ENCODE data around the gene SHOC1.
"Not testable (repeated sequence)": the region's sequence is repeated elsewhere in the genome, so short reads cannot be mapped to it uniquely, and the experiment has no call there.

Gene SHOC1

GRCh38 chr9:111795557-111795839 lies 761 bp upstream of the SHOC1 start:
- Histone ChIP-seq H3K79me2 (ENCODE audit: insufficient read depth, low read length) (no peaks in the 10 kb centered on the region), H2AFZ (ENCODE audit: low read length) (no peak overlapping the region), H3K27ac (ENCODE audit: low read depth, low read length, poor library complexity, severe bottlenecking) (no peak overlapping the region), H4K20me1 (ENCODE audit: insufficient read depth, low read length) (no peaks in the 10 kb centered on the region), H3K9ac (ENCODE audit: low read length) (no peak overlapping the region), H3K27me3 (ENCODE audit: insufficient read depth, low read length) (no peaks in the 10 kb centered on the region; the same call in 1 of the 2 replicates), H3K9me2 (ENCODE audit: low read depth, low read length) (no peaks in the 10 kb centered on the region), H3K9me3 (ENCODE audit: low read length) (no peaks in the 10 kb centered on the region), H3K4me3 (ENCODE audit: low read depth, low read length, poor library complexity, severe bottlenecking) (no peak overlapping the region), H3F3A (ENCODE audit: insufficient read depth, low read length) (no peaks in the 10 kb centered on the region), H3K36me3 (ENCODE audit: insufficient read depth, low read length) (no peaks in the 10 kb centered on the region), H3K4me1 (ENCODE audit: insufficient read depth, low read length, severe bottlenecking) (no peaks in the 10 kb centered on the region), H3K4me2 (ENCODE audit: low read length) (no peak overlapping the region)
- no peak for TF ChIP-seq CTCF (IDR thresholded peaks at IDR 0.05; ENCODE audit: low read length)
- TF ChIP-seq EZH2 (IDR thresholded peaks at IDR 0.05; ENCODE audit: borderline replicate concordance, low read length), result no peak

GRCh38 chr9:111791821-111792220 lies 2.9 kb downstream of the SHOC1 start:
- H3K27ac ChIP-seq (ENCODE audit: low read depth, low read length, poor library complexity, severe bottlenecking); H4K20me1 ChIP-seq (ENCODE audit: insufficient read depth, low read length); H3K9ac ChIP-seq (ENCODE audit: low read length); H3K4me1 ChIP-seq (ENCODE audit: insufficient read depth, low read length, severe bottlenecking); H3K4me3 ChIP-seq (ENCODE audit: low read depth, low read length, poor library complexity, severe bottlenecking); H3K9me2 ChIP-seq (ENCODE audit: low read depth, low read length); H3F3A ChIP-seq (ENCODE audit: insufficient read depth, low read length); H3K27me3 ChIP-seq (ENCODE audit: insufficient read depth, low read length); H3K79me2 ChIP-seq (ENCODE audit: insufficient read depth, low read length); H3K4me2 ChIP-seq (ENCODE audit: low read length); H3K9me3 ChIP-seq (ENCODE audit: low read length); H2AFZ ChIP-seq (ENCODE audit: low read length); H3K36me3 ChIP-seq (ENCODE audit: insufficient read depth, low read length): not testable (repeated sequence)

GRCh38 chr9:111789881-111790280 lies 4.9 kb downstream of the SHOC1 start:
- H3K4me1 ChIP-seq (ENCODE audit: insufficient read depth, low read length, severe bottlenecking), result no peaks in the 10 kb centered on the region
- H3K9me3 ChIP-seq (ENCODE audit: low read length), result no peaks in the 10 kb centered on the region
- TF ChIP-seq CTCF (IDR thresholded peaks at IDR 0.05; ENCODE audit: low read length) (no peak), EZH2 (IDR thresholded peaks at IDR 0.05; ENCODE audit: borderline replicate concordance, low read length) (no peak)
- H3K9ac ChIP-seq (ENCODE audit: low read length), result no peak overlapping the region
- H3K4me2 ChIP-seq (ENCODE audit: low read length), result no peak overlapping the region
- H3K36me3 ChIP-seq (ENCODE audit: insufficient read depth, low read length), result no peaks in the 10 kb centered on the region
- no peaks in the 10 kb centered on the region for H4K20me1 ChIP-seq (ENCODE audit: insufficient read depth, low read length)
- no peak overlapping the region for H3K4me3 ChIP-seq (ENCODE audit: low read depth, low read length, poor library complexity, severe bottlenecking)
- H3K9me2 ChIP-seq (ENCODE audit: low read depth, low read length), result no peaks in the 10 kb centered on the region
- H3K27ac ChIP-seq (ENCODE audit: low read depth, low read length, poor library complexity, severe bottlenecking), result no peak overlapping the region
- no peak overlapping the region for H2AFZ ChIP-seq (ENCODE audit: low read length)
- no peaks in the 10 kb centered on the region for H3F3A ChIP-seq (ENCODE audit: insufficient read depth, low read length)
- no peaks in the 10 kb centered on the region; the same call in 1 of the 2 replicates for H3K27me3 ChIP-seq (ENCODE audit: insufficient read depth, low read length)
- H3K79me2 ChIP-seq (ENCODE audit: insufficient read depth, low read length), result no peaks in the 10 kb centered on the region

GRCh38 chr9:111783857-111784256 lies 10.9 kb downstream of the SHOC1 start:
- H3K4me1 ChIP-seq (ENCODE audit: insufficient read depth, low read length, severe bottlenecking), result no peaks in the 10 kb centered on the region
- no peaks in the 10 kb centered on the region for H3K27me3 ChIP-seq (ENCODE audit: insufficient read depth, low read length)
- no peak overlapping the region for H3K4me3 ChIP-seq (ENCODE audit: low read depth, low read length, poor library complexity, severe bottlenecking)
- no peaks in the 10 kb centered on the region for H3F3A ChIP-seq (ENCODE audit: insufficient read depth, low read length)
- no peak for TF ChIP-seq CTCF (IDR thresholded peaks at IDR 0.05; ENCODE audit: low read length)
- TF ChIP-seq EZH2 (IDR thresholded peaks at IDR 0.05; ENCODE audit: borderline replicate concordance, low read length), result no peak
- H3K79me2 ChIP-seq (ENCODE audit: insufficient read depth, low read length), result no peaks in the 10 kb centered on the region
- H2AFZ ChIP-seq (ENCODE audit: low read length), result no peak overlapping the region
- H3K36me3 ChIP-seq (ENCODE audit: insufficient read depth, low read length), result no peaks in the 10 kb centered on the region
- no peak overlapping the region for H3K27ac ChIP-seq (ENCODE audit: low read depth, low read length, poor library complexity, severe bottlenecking)
- no peaks in the 10 kb centered on the region for H3K9me2 ChIP-seq (ENCODE audit: low read depth, low read length)
- H3K9ac ChIP-seq (ENCODE audit: low read length), result no peak overlapping the region
- no peak overlapping the region for H3K4me2 ChIP-seq (ENCODE audit: low read length)
- no peaks in the 10 kb centered on the region for H3K9me3 ChIP-seq (ENCODE audit: low read length)
- H4K20me1 ChIP-seq (ENCODE audit: insufficient read depth, low read length), result no peaks in the 10 kb centered on the region
